Inferior parietal cortex (tissue), 1 donor: ENCODE measurements around the gene BMPR1A.
"Not testable (repeated sequence)": the region's sequence is repeated elsewhere in the genome, so short reads cannot be mapped to it uniquely, and the experiment has no call there.

Experiments
- DNase-seq: peaks from one replicate; pipeline ENCODE4 v3.0.0-alpha.2; 2016; ENCODE audit errors: extremely low spot score

The BMPR1A gene

DNA sequence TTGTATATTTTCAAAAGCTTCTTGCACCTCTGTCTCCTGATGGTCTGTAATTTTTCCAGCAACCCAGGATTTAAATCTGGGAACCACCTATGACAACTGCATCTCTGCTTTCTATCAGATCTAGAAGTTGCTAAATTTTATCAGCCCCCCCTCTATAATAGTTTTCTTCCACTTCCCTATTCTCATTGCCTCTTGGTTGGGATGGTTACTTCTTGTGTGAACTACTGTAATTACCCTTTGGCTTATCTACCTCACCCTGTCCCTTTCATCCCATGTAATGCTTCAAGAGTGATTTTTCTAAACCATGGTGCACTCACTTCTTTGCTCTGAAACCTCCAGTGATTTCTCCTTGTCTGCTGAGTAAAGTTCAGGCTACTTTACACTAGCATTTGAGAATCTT lies 92.3 kb downstream of the BMPR1A start:
- no peak for DNase-seq

DNA sequence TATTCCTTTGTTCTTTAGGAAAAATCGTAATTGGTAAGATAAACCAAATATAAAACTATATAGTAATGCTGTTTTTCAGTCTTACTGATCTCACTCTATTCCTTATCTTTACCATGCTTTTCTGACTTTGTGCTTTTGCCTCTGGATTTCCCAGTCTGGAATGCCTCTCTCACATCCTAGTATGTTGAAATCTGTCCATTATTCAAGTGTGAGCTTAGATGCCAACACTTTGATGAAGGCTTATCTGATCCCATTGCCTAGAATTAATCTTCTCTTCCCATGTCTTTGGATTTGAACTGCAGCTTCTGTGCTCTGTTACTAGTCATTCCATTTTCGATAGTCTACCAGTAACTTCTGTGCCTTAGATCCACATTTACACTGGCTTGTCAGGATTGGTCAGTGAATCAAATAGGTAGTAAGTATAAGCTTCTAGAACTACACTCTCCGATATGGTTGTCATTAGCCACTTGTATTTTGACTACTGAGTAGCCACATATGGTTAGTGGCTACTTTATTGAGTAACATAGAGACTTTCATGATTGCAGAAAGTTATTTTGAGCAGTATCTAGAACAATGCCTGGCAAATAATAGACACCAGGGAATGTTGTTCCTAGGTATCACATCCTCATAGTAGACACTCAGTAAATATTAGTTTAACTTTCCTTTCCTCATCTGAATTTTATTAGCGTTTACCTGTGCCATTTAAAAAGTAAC lies 92.9 kb downstream of the BMPR1A start:
- no peak for DNase-seq

DNA sequence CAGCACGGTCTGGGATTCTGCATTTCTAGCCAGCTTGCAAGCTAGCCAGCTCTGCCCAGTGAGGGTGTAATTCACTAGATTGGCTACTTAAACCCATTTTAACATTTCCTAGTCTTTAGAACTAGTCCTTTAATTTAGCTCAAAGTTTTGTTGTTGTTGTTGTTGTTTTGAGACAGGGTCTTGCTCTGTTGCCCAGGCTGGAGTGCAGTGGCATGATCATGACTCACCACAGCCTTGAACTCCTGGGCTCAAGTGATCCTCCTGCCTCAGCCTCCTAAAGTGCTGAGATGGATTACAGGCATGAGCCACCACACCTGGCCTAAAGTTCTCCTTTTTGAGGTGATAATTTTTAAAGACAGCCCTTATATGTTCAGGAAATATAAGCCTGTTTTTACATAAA lies 94.1 kb downstream of the BMPR1A start:
- no peak for DNase-seq

DNA sequence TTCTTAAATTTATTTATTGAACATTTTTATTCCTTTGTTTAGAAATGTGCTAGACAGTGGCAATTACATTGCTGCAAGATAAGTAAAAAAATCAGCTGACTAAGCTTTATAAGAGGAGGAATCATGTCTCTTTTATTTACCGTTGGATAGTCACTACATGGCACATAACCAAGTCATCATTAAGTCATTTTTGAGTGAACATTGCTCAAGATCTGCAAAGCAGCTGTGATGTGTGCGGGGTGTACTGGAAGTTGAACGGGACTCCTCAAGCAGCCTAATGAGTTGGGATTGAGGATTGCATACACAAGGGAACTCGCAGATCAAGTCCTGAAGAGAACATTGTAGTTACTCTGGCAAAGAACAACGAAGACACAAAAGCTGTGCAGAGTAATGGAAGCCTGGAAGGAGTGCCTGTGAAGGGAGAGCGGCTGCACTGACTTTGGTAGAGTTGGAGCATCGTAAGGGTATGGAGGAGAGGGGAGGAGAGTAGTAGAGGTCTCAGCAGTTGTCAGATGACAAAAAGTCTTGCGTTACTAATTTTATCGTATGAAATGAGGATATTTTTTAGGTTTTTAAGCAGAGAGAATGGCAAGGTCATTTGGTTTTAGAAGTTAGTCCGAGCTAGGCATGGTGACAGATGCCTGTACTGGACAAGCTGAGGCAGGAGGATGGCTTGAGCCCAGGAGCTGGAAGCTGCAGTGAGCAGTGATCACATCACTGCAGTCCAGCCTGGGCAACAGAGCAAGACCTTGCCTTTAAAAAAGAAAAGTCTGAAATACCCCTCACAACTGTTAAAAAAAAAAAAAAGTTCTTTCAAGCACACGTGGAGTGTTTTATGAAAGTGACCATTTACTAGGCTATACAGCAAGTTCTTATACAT lies 95.1 kb downstream of the BMPR1A start:
- no peak for DNase-seq

DNA sequence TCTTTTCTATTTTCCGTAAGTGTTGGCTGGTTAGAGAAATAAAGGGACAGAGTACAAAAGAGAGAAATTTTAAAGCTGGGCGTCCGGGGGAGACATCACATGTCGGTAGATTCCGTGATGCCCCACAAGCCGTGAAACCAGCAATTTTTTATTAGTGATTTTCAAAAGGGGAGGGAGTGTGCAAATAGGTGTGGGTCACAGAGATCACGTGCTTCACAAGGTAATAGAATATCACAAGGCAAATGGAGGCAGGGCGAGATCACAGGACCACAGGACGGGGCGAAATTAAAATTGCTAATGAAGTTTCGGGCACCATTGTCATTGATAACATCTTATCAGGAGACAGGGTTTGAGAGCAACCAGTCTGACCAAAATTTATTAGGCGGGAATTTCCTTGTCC lies 97.2 kb downstream of the BMPR1A start:
- DNase-seq = not testable (repeated sequence)

DNA sequence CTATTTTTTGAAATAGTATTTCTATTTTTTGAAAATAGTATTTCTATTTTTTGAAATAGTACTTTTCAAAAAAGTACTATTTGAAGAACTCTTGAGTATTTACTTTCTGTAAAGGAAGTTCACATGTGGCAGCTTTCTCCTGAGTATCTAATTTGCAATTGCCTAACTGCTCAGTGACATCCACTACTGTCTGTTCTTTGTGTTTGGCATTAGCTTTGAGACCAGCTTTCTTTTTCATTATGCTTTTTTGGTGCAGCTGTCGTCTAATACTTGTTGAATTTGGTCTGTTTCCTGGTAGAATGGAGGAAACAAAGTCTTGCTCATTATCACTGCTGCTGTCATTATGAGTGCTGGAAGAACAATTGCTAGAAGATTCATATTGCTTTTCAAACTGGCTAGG lies 99.1 kb downstream of the BMPR1A start:
- no peak for DNase-seq

DNA sequence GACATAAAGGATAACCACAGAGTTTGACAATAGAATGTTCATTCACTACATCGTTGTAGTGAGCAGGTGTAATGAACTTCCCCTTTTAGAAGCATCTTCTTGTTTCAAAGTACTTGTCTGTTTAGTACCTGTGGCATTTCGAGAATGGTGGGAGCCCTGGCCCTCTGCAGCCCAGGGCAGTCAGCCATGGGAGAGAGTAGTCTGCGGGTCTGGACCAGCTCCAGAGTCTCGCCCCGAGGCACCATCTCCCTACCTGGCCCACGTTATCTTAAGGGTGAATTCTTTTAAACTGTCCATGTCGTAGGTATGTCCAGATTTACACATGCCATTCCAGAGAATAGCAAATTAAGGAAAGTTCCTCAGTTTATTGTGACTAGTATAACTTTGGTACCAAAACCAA lies 99.7 kb downstream of the BMPR1A start:
- no peak for DNase-seq

DNA sequence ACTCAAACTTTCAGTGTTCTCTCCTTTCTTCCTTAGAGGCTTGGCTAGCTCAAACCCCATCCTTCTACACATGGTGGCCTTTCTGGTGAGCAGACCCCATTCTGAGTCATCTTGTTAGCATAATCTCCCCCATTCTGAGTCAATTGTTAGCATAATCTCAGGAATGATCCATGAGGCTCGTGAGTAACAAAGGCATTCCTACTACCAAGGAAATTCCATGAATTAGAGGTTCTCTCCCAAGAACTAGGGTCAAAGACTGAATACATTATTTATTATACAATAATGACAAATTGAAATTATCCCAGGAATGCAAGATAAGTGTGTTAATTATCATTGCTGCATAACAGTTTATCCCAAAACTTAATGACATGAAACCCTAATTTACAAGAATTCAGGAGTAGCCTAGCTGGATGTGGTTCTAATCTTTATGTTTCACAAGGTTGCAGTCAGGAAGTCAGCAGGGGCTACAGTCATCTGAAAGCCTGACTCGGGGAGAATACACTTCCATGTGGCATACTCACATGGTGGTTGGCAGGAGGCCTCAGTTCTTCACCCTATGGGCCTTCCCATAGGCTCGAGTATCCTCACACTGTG lies 100.8 kb downstream of the BMPR1A start:
- no peak for DNase-seq

DNA sequence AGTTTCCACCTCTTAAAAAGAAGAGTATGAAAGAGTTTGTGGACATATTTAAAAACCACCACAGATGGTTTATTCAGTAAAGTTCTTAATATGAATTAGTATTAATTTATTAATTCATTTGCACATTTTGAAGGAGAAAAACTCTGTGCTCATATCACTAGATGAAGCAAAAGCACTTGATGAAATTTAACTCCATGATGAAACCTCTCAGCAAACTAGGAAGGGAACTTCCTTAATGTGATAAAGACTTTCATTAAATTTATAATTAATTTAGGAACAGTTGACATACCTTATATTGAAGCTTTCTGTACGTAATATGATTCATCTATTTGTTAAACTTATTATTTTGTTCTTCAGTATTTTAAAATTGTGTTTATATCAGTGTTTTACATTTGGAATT lies 101.6 kb downstream of the BMPR1A start:
- DNase-seq = no peak

DNA sequence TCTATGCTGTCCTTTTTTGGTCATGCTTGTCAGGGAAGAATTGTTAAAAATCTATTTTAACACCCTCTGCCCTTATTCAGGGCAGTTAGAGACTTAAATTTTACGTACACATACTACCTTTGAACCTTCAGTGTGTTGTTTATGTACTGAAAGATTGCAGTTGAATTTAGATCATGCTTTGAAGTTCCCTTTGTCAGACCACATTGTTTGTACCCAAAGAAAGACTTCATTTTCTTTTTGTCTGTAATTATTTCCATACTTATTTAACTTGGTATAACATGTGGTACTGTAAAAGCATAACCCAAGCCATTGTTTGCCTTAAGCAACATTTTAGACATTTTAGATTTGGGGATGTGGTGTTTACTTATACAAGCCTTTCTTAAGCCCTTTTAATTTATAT lies 104.9 kb downstream of the BMPR1A start:
- DNase-seq = no peak

DNA sequence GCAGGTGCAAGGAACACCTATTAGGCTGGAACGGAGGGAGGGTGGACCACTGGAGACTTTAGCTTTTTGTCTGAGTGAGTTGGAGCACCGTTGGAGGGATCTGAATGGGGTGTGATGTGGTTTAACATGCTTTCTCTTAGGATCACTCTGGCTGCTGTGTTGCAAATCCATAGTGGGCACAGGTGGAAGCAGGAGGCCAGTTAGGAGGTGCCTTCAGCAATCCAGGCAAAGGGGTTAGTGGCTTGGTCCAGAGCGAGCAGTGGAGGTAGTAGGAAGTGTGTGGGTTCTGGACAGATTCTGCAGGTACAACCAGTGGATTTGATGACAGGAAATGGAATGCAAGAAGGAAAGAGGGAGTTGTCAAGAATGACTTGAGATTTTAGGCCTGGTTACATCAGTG lies 106.0 kb downstream of the BMPR1A start:
- no peak for DNase-seq

DNA sequence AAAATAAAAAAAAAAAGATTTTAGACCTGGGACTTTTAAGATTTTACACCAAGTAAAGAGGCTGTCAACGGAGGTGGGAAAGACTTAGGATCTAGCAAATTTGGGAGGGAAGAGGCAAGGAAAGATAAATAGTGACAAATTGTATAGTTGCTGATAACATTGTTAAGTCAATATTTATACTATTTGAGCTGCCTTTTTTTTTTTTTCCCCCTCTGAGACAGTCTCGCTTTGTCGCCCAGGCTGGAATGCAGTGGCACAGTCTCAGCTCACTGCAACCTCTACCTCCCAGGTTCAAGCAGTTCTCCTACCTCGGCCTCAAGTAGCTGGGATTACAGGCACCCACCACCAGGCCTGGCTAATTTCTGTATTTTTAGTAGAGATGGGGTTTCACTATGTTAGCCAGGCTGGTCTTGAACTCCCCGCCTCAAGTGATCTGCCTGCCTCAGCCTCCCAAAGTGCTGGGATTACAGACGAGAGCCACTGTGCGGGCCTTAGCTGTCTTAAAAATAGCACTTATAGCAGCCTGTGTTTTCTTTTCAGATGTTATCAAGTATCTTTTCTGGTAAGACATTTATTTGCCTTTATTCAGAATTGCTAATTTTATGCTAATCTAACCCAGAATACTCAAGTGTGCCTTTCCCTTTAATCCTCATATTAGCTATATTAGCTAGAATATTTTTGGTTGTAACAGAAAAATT lies 106.5 kb downstream of the BMPR1A start:
- no peak for DNase-seq

DNA sequence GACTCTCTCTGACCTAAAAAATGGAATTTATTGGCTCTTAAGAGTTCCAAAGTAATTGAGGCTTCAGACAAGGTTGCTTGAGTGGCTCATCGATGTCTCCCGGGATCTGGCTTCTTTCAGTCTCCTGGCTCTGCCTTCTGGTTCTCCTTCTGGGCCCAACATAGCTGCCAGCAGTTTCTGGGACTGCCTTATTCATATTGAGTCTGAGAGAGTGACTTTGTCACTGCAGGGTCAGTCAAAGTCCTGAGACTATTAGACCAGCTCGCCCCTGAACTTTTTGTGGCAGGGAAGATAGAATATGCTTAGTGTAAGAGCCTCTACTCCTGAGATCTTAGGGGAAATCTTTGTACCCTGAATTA lies 107.0 kb downstream of the BMPR1A start:
- DNase-seq = no peak

DNA sequence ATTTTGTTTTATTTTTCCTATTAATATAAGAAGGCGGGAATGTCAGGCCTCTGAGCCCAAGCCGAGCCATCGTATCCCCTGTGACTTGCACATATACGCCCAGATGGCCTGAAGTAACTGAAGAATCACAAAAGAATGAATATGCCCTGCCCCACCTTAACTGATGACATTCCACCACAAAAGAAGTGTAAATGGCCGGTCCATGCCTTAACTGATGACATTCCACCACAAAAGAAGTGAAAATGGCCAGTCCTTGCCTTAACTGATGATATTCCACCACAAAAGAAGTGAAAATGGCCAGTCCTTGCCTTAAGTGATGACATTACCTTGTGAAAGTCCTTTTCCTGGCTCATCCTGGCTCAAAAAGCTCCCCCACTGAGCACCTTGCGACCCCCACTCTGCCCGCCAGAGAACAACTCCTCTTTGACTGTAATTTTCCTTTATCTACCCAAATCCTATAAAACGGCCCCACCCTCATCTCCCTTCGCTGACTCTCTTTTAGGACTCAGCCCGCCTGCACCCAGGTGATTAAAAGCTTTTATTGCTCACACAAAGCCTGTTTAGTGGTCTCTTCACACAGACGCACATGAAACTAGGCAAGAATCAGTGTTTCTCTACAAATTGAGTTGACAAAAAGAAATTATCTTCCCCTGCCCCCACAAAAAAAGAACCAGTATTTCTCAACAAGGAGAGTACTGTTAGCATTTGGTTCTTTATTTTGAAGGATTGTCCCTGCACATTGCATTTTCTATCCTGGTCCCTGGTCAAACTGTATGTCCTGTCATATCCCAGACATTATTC lies 108.8 kb downstream of the BMPR1A start:
- not testable (repeated sequence) for DNase-seq

DNA sequence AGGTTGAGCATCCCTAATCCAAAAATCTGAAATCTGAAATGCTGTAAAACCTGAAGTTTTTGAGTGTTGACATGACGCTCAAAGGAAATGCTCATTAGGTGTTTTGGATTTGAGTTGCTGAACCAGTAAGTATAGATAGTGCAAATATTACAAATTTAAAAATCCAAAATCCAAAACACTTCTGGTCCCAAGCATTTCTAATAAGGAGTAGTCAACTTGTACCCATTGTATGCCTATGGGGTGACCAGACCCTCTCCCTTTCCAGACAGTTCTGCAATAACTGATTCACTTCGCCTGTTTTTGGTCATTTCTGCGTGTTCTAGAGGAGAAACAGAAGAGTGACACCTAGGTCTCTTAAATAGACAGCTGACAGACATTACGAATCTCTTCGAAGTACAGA lies 110.7 kb downstream of the BMPR1A start:
- no peak for DNase-seq

DNA sequence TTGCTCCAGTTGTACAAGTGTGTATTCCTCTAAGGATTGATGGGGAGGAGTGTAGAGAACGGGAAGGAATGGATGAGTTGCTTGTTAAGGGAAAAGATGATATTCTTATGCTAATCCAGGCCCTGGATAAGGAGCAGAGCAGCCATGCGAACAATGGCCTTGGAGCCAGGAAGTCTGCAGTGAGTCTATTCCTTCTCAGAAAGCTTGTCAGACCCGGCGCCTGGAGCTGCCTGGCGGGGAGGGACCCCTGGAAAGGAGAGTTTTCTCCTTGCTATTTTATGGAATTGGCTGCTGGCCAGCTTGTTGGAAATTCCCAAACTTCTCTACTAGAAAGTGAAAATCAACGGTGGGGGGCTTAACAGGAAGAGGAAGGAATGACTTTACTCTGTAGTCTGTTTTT lies 111.9 kb downstream of the BMPR1A start:
- no peak for DNase-seq

DNA sequence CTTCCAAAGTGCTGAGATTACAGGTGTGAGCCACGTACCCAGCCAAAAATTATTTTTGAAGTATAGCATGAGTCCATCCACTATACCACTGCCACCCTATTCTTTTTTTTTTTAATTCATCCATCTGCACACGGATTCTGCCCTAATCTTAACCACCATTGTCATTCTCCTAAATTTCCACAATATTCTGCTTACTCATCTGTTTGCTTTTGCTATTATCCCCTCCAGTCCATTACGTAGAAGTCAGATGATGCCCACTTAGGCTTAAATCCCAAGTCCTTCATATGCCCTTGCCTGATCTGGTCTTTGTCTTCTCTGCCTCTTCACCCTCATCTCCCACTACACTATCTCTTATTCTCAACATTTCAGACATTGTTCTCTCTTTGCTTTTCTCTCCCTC lies 114.3 kb downstream of the BMPR1A start:
- DNase-seq = no peak

DNA sequence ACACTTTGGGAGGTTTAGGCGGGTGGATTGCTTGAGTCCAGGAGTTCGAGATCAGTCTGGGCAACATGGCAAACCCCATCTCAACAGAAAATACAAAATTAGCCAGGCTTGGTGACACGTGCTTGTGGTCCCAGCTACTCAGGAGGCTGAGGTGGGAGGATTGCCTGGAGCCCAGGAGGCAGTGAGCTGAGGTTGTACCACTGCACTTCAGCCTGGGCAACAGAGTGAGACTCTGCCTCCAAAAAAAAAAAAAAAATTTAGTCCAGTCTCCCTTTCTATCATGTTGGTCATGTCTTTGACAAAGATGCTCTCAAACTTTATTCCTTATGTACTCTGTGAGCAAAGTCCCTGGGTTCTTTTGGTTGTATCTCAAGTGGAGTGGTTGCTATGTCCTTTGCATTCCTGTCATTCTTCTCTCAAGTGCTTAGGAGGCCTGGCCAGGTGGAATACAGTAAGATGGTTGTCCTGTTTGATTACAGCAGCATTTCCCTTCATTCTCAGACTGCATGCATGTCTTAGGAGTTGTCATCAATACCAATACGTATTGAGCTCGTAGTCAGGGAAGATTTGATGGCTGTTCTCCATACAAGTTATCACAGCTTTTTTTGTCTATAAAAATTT lies 115.3 kb downstream of the BMPR1A start:
- no peak for DNase-seq

DNA sequence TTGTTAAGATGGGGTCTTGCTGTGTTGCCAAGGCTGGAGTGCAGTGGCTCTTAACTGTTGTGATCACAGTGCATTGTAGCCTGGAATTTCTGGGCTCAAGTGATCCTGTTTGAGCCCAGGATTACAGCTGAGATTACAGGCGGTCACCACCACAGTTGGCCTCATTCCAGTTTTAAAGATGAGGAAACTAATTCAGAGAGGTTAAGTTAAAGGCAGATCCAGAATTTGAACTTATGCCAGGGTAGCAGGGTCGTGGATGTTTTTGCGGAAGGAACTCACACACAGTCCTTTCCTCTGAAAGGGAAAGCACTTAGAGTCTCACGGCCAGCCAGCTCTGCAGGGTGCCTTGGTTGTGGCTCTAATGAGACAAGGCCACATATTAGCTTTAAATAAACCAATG lies 116.3 kb downstream of the BMPR1A start:
- no peak for DNase-seq

DNA sequence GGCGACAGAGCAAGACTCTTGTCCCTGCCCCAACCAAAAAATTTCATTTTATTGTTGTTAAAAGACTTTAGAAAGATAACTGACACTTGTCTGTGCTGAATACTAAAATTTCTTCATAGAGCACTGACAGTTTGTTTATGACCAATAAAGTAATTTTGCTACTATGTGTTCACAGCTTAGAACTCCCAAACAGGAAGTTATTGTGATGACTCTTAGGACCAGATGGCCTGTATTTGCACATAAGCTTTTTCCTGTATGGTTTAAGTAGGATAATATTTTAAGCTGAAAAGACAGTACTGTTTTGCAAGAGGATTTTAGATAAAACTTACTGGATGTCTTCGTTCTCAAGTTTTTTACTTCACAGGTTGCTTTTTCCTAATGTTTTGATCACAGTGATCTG lies 120.3 kb downstream of the BMPR1A start:
- no peak for DNase-seq
